H1 (cell line): ENCODE results near the gene PRKCZ. TPM values are rescaled to one million over a fixed set of nuclear protein-coding genes. Genes with fewer than 3 reads are reported as not detected.

Experiments used
- CTCF ChIA-PET: fragments of 300-600 bp; sonication (Branson Sonifier 250); formaldehyde crosslinking; loops from one replicate; lab custom pipeline; 2021; ENCODE audit not compliant: partially characterized antibody; lab: Charles Lee
- POLR2A ChIA-PET: fragments of 300-600 bp; sonication (Branson Sonifier 250); formaldehyde crosslinking; loops from one replicate; lab custom pipeline; 2021; ENCODE audit warnings: inconsistent platforms; ENCODE audit not compliant: partially characterized antibody; lab: Charles Lee
- DNase-seq, 2 experiments: peaks; one replicate each; pipeline versions ENCODE4 v3.0.0 to v3.0.0-alpha.2; 2010 to 2022; ENCODE audit warnings: low spot score in 2 of 2, low read depth in 1 of 2, mixed read lengths in 1 of 2
- FAIRE-seq: peaks from 2 replicates; lab custom pipeline; 2011; peaks lifted over from hg19 to GRCh38; lab: Jason Lieb, UNC
- H2AFZ ChIP-seq: 2 replicates; pipeline ENCODE4 v1.8.1; 2012; ENCODE audit warnings: low read length, inconsistent platforms
- H2AK5ac ChIP-seq: 2 replicates; pipeline ENCODE4 v1.6.1; 2013; ENCODE audit warnings: low read depth, low read length
- H2BK120ac ChIP-seq: replicated peaks from 2 replicates; pipeline ENCODE3; 2013; ENCODE audit warnings: low read depth, low read length, inconsistent platforms
- H2BK12ac ChIP-seq: 2 replicates; pipeline ENCODE4 v1.6.1; 2013; ENCODE audit warnings: low read depth, low read length
- H2BK15ac ChIP-seq: 2 replicates; pipeline ENCODE4 v1.6.1; 2013; ENCODE audit warnings: low read length
- H2BK20ac ChIP-seq: 2 replicates; pipeline ENCODE4 v1.6.1; 2013; ENCODE audit warnings: low read length
- H2BK5ac ChIP-seq: 2 replicates; pipeline ENCODE4 v1.6.1; 2013; ENCODE audit warnings: low read depth, low read length
- H3K14ac ChIP-seq: 2 replicates; pipeline ENCODE4 v1.6.1; 2013; ENCODE audit warnings: inconsistent platforms; ENCODE audit not compliant: insufficient read length
- H3K18ac ChIP-seq: 2 replicates; pipeline ENCODE4 v1.6.1; 2013; ENCODE audit warnings: low read length; ENCODE audit errors: extremely low read depth
- H3K23ac ChIP-seq: 2 replicates; pipeline ENCODE4 v1.6.1; 2013; ENCODE audit warnings: inconsistent platforms; ENCODE audit not compliant: insufficient read length
- H3K23me2 ChIP-seq: 2 replicates; pipeline ENCODE4 v1.6.1; 2013; ENCODE audit warnings: low read depth, low read length
- H3K27ac ChIP-seq: 2 replicates; pipeline ENCODE4 v1.6.1; 2011; ENCODE audit warnings: low read depth, low read length, inconsistent platforms
- H3K27me3 ChIP-seq, 4 experiments: replicated peaks in 1 of 4; 1 replicate in 1 of 4; 2 replicates in 3 of 4; pipeline versions ENCODE4 v1.6.1 to v1.8.1; 2011 to 2013; ENCODE audit warnings: low read length in 3 of 4, mild to moderate bottlenecking in 3 of 4, inconsistent platforms in 2 of 4, mixed read lengths in 2 of 4, moderate library complexity in 1 of 4; ENCODE audit not compliant: control insufficient read depth in 3 of 4, insufficient read depth in 3 of 4; ENCODE audit errors: extremely low read depth in 1 of 4
- H3K36me3 ChIP-seq, 4 experiments: 2 replicates each; pipeline versions ENCODE4 v1.6.1 to v1.8.1; 2011 to 2013; ENCODE audit warnings: mild to moderate bottlenecking in 4 of 4, low read length in 3 of 4, moderate library complexity in 2 of 4, control low read depth in 1 of 4, inconsistent platforms in 1 of 4; ENCODE audit not compliant: insufficient read depth in 4 of 4, control insufficient read depth in 2 of 4
- H3K4ac ChIP-seq: replicated peaks from 2 replicates; pipeline ENCODE3; 2013; ENCODE audit warnings: low read length, low read depth, mixed read lengths, inconsistent platforms; ENCODE audit not compliant: insufficient read length
- H3K4me1 ChIP-seq, 4 experiments: replicated peaks in 1 of 4; 1 replicate in 1 of 4; 2 replicates in 3 of 4; pipeline versions ENCODE4 v1.6.1 to v1.8.1; 2011 to 2013; ENCODE audit warnings: low read length in 3 of 4, inconsistent platforms in 2 of 4, mixed read lengths in 1 of 4; ENCODE audit not compliant: insufficient read depth in 4 of 4, control insufficient read depth in 3 of 4
- H3K4me2 ChIP-seq, 2 experiments: 2 replicates each; pipeline versions ENCODE4 v1.6.1 to v1.8.1; 2011 to 2013; ENCODE audit warnings: low read depth in 2 of 2, low read length in 2 of 2, control low read depth in 1 of 2, inconsistent platforms in 1 of 2, mild to moderate bottlenecking in 1 of 2; ENCODE audit not compliant: insufficient read depth in 1 of 2
- H3K4me3 ChIP-seq, 4 experiments: fragments of 200-600, 300-600 bp in 1 of 4; sonication (generic), shearing (Covaris generic), sonication (Bioruptor Twin) in 1 of 4; 2 replicates each; pipeline versions ENCODE4 v1.5.1 to v1.8.1; 2011 to 2016; ENCODE audit warnings: low read length in 4 of 4, low read depth in 3 of 4, control low read depth in 2 of 4, inconsistent platforms in 2 of 4, mild to moderate bottlenecking in 2 of 4, mixed read lengths in 1 of 4, moderate library complexity in 1 of 4; ENCODE audit not compliant: insufficient read depth in 2 of 4; ENCODE audit errors: extremely low read depth in 1 of 4
- H3K56ac ChIP-seq: replicated peaks from 2 replicates; pipeline ENCODE3; 2013; ENCODE audit warnings: low read depth, mild to moderate bottlenecking, mixed read lengths, low read length, inconsistent platforms; ENCODE audit not compliant: insufficient read length
- H3K79me1 ChIP-seq: 2 replicates; pipeline ENCODE4 v1.6.1; 2013; ENCODE audit warnings: low read depth, low read length, control low read depth
- H3K79me2 ChIP-seq, 2 experiments: 2 replicates each; pipeline versions ENCODE4 v1.6.1 to v1.8.1; 2012 to 2013; ENCODE audit warnings: low read length in 2 of 2, mild to moderate bottlenecking in 2 of 2, inconsistent platforms in 1 of 2; ENCODE audit not compliant: insufficient read depth in 2 of 2, control insufficient read depth in 1 of 2
- H3K9ac ChIP-seq, 4 experiments: replicated peaks in 1 of 4; 1 replicate in 1 of 4; 2 replicates in 3 of 4; pipeline versions ENCODE4 v1.6.1 to v1.8.1; 2011 to 2013; ENCODE audit warnings: low read depth in 3 of 4, low read length in 3 of 4, control low read depth in 2 of 4, mild to moderate bottlenecking in 2 of 4, moderate library complexity in 2 of 4, inconsistent platforms in 1 of 4; ENCODE audit errors: extremely low read depth in 1 of 4
- H3K9me3 ChIP-seq, 2 experiments: 2 replicates each; pipeline versions ENCODE4 v1.6.1 to v1.8.1; 2012 to 2013; ENCODE audit warnings: mild to moderate bottlenecking in 2 of 2, moderate library complexity in 2 of 2, control low read depth in 1 of 2, inconsistent platforms in 1 of 2, low read depth in 1 of 2, low read length in 1 of 2, mixed read lengths in 1 of 2; ENCODE audit not compliant: insufficient read depth in 2 of 2
- H4K20me1 ChIP-seq, 2 experiments: replicated peaks in 1 of 2; 2 replicates each; pipeline versions ENCODE3 to v1.8.1; 2011 to 2013; ENCODE audit warnings: inconsistent platforms in 2 of 2, low read length in 2 of 2, mild to moderate bottlenecking in 1 of 2; ENCODE audit not compliant: insufficient read depth in 2 of 2, control insufficient read depth in 1 of 2
- H4K5ac ChIP-seq: 2 replicates; pipeline ENCODE4 v1.6.1; 2013; ENCODE audit warnings: low read length, low read depth, mixed read lengths, inconsistent platforms; ENCODE audit not compliant: insufficient read length
- H4K8ac ChIP-seq: 2 replicates; pipeline ENCODE4 v1.8.0; 2013; ENCODE audit warnings: mild to moderate bottlenecking, moderate library complexity, low read length, inconsistent platforms; ENCODE audit not compliant: insufficient read depth; ENCODE audit errors: extremely low read depth
- H4K91ac ChIP-seq: replicated peaks from 2 replicates; pipeline ENCODE3; 2013; ENCODE audit warnings: low read length, mixed read lengths, inconsistent platforms; ENCODE audit not compliant: insufficient read length
- BCL11A ChIP-seq, 2 experiments: IDR thresholded peaks; one replicate each; pipeline ENCODE4 v1.6.1; 2011; ENCODE audit warnings: low read depth in 2 of 2, low read length in 2 of 2, mild to moderate bottlenecking in 2 of 2
- CHD2 ChIP-seq: IDR thresholded peaks from 2 replicates; pipeline ENCODE4 v1.6.1; 2012; ENCODE audit warnings: low read length, improper control_type of control experiment
- CTBP2 ChIP-seq: IDR thresholded peaks from 2 replicates; pipeline ENCODE4 v1.7.0; 2011; ENCODE audit warnings: borderline replicate concordance, mild to moderate bottlenecking, moderate library complexity, mixed read lengths, low read length; ENCODE audit not compliant: insufficient read depth, insufficient read length
- GABPA ChIP-seq: IDR thresholded peaks from 2 replicates; pipeline ENCODE4 v1.6.1; 2011; ENCODE audit warnings: mild to moderate bottlenecking, low read length, moderate library complexity, borderline replicate concordance; ENCODE audit not compliant: insufficient read depth
- JUND ChIP-seq: IDR thresholded peaks from 2 replicates; pipeline ENCODE4 v1.6.1; 2011; ENCODE audit warnings: mild to moderate bottlenecking, improper control_type of control experiment, low read length
- KDM1A ChIP-seq: fragments of 200-600, 300-600 bp; sonication (generic); IDR thresholded peaks from 2 replicates; pipeline ENCODE4 v1.7.1; 2016; ENCODE audit warnings: mild to moderate bottlenecking, low read length, borderline replicate concordance
- KDM4A ChIP-seq: IDR thresholded peaks from one replicate; pipeline ENCODE4 v1.7.1; 2012; ENCODE audit warnings: low read depth, mild to moderate bottlenecking, moderate library complexity, low read length, inconsistent platforms; ENCODE audit not compliant: severe bottlenecking
- NRF1 ChIP-seq: IDR thresholded peaks from 2 replicates; pipeline ENCODE4 v1.6.1; 2011; ENCODE audit warnings: mild to moderate bottlenecking, low read depth, low read length, improper control_type of control experiment
- RAD21 ChIP-seq, 2 experiments: IDR thresholded peaks in 1 of 2; conservative IDR thresholded peaks in 1 of 2; 2 replicates each; pipeline ENCODE4 v1.6.1; 2011; ENCODE audit warnings: low read depth in 2 of 2, low read length in 2 of 2, improper control_type of control experiment in 1 of 2, inconsistent platforms in 1 of 2, mild to moderate bottlenecking in 1 of 2, moderate library complexity in 1 of 2
- SP4 ChIP-seq: IDR thresholded peaks from 2 replicates; pipeline ENCODE4 v1.6.1; 2012; ENCODE audit warnings: low read length, inconsistent platforms
- TAF1 ChIP-seq: IDR thresholded peaks from 2 replicates; pipeline ENCODE4 v1.6.1; 2011; ENCODE audit warnings: mild to moderate bottlenecking, low read depth, low read length
- USF2 ChIP-seq: IDR thresholded peaks from 2 replicates; pipeline ENCODE4 v1.6.1; 2011; ENCODE audit warnings: low read length, improper control_type of control experiment
- WGBS, 2 experiments: shearing (Covaris generic) in 1 of 2; methylation state at CpG; one replicate each; pipeline versions ENCODE4 v1.1.6 to v1.1.7; 2013 to 2015; ENCODE audit warnings: low lambda C conversion rate in 2 of 2, mixed read lengths in 2 of 2, inconsistent platforms in 1 of 2, low coverage in 1 of 2, missing lambda C conversion rate in 1 of 2; ENCODE audit not compliant: insufficient replicate concordance in 2 of 2, insufficient coverage in 1 of 2, insufficient read length in 1 of 2; ENCODE audit errors: extremely low coverage in 1 of 2, missing lambda C conversion rate in 1 of 2; 5-methylcytosine and 5-hydroxymethylcytosine counted together
- polyA plus RNA-seq, 7 experiments: library from polyadenylated mRNA; depleted of rRNA in 3 of 7; stranded (reverse) in 5 of 7; unstranded in 2 of 7; fragments of >200 nt in 5 of 7; fragments of 200-250 nt in 2 of 7; gene quantifications; 1 replicate in 5 of 7; 2 replicates in 1 of 7; 4 replicates in 1 of 7; pipeline versions ENCODE4 v1.2.1 to v1.2.3, GENCODE V29; 2011 to 2013; ENCODE audit warnings: missing spikeins in 2 of 7, mixed read lengths in 2 of 7
- total RNA-seq: library from RNA; stranded (reverse); fragmentation: NEBNext Ultra II Directional; extraction: Animal tissue kit (Norgen Biotek cat#: 25700); gene quantifications from 2 replicates; pipeline ENCODE4 v1.2.1, GENCODE V29; 2021

Gene PRKCZ
- total and polyA plus RNA-seq, 2 of the 8 experiments (the other 6 are each of a cell fraction or from before 2014, with no cell fraction given) = 37.4 to 45.1 TPM

- no peaks in the 10 kb centered on the region for H3K27me3 ChIP-seq
- H3K56ac ChIP-seq = no peak overlapping the region
- H3K4me2 ChIP-seq = no peak overlapping the region
- H3K4me3 ChIP-seq = no peak overlapping the region
- CTCF ChIA-PET = interaction anchor here (0.6 to 1.2 kb wide), 3 partner anchors 9 to 127 kb away, joined by 3 read pairs; no protein-coding TSS in a partner anchor
- no peak for DNase-seq
- no peak overlapping the region for H4K8ac ChIP-seq
- peaks cover 7% of the 10 kb centered on the region; the same call in 1 of the 2 replicates for H3K79me1 ChIP-seq
- 98% methylated on average over 6 of the region's 20 CpGs; no CpG with 5 or more reads in 1 of the 2 experiments for WGBS, 2 experiments
- FAIRE-seq = no peak
- H3K36me3 ChIP-seq = peaks cover 0 to 2% (median 0%) of the 10 kb centered on the region in 4 experiments; a peak in 1 of 8 replicates
- no peak overlapping the region for H3K27ac ChIP-seq
- no peak overlapping the region for H2AFZ ChIP-seq
- no peak overlapping the region for H4K5ac ChIP-seq
- no peak overlapping the region for H3K18ac ChIP-seq
- H3K4ac ChIP-seq = no peak overlapping the region
- H3K23me2 ChIP-seq = no peaks in the 10 kb centered on the region
- H3K9ac ChIP-seq = no peak overlapping the region
- peaks cover 9 to 17% of the 10 kb centered on the region in 2 experiments for H3K9me3 ChIP-seq
- H3K23ac ChIP-seq = no peak overlapping the region
- no peak overlapping the region for H4K91ac ChIP-seq
- POLR2A ChIA-PET = interaction anchor here (1.2 kb wide), 1 partner anchor 138 kb away, joined by 3 read pairs; no protein-coding TSS in a partner anchor
- peaks cover 0 to 17% of the 10 kb centered on the region in 2 experiments; a peak in 1 of 4 replicates for H3K79me2 ChIP-seq
- no peaks in the 10 kb centered on the region; a peak in 1 of 7 replicates for H3K4me1 ChIP-seq
- no peak overlapping the region for H3K14ac ChIP-seq
- H2BK20ac ChIP-seq = no peak overlapping the region
- no peak overlapping the region for H2BK120ac ChIP-seq
- no peak overlapping the region for H2BK15ac ChIP-seq
- H4K20me1 ChIP-seq = no peaks in the 10 kb centered on the region
- H2BK12ac ChIP-seq = no peak overlapping the region
- no peak overlapping the region; the same call in 1 of the 2 replicates for H2BK5ac ChIP-seq
- no peak overlapping the region for H2AK5ac ChIP-seq
- TF ChIP-seq SP4 = no peak
- no peak for TF ChIP-seq KDM4A
- no peak for TF ChIP-seq TAF1
- no peak for TF ChIP-seq NRF1
- no peak for TF ChIP-seq BCL11A (IDR thresholded peaks at IDR 0.05; ENCODE audit: low read depth in 2 of 2, low read length in 2 of 2)
- no peak for TF ChIP-seq CTBP2
- TF ChIP-seq GABPA = no peak
- TF ChIP-seq USF2 = no peak
- TF ChIP-seq RAD21 (IDR thresholded peaks at IDR 0.05 in 1 of 2, conservative IDR thresholded peaks at IDR 0.05 in 1 of 2; ENCODE audit: low read depth in 2 of 2, low read length in 2 of 2) = no peak
- no peak for TF ChIP-seq CHD2
- TF ChIP-seq JUND = no peak
- no peak for TF ChIP-seq KDM1A
These were observed 31.2 kb downstream of the PRKCZ start for GRCh38 chr1:2081326-2081885.
